ENCODE data around the gene SLC25A33.

The SLC25A33 gene

GRCh38 chr1:9611716-9612115 is 72.5 kb downstream of the SLC25A33 start:
- H3K36me3 ChIP-seq (ENCODE audit: insufficient read depth, low read length) = peaks cover 10% of the 10 kb centered on the region
- no peak overlapping the region for H3K27ac ChIP-seq
- TF ChIP-seq EZH2 (IDR thresholded peaks at IDR 0.05) (no peak), POLR2AphosphoS5 (IDR thresholded peaks at IDR 0.05; ENCODE audit: borderline replicate concordance, low read depth, low read length) (no peak), FOXP2 (optimal IDR thresholded peaks at IDR 0.05; ENCODE audit: control extremely low read depth, extremely low read length, insufficient read depth) (no peak)
- no peak overlapping the region for H3K9ac ChIP-seq (ENCODE audit: insufficient read length)
- no peak for DNase-seq (ENCODE audit: low read depth, low spot score)
- H3K9me3 ChIP-seq (ENCODE audit: low read depth, low read length) = no peaks in the 10 kb centered on the region
- H3K4me3 ChIP-seq = no peak overlapping the region

- Histone ChIP-seq H3K36me3 (ENCODE audit: insufficient read depth, low read length) (peaks cover 10% of the 10 kb centered on the region), H3K9ac (ENCODE audit: insufficient read length) (no peak overlapping the region)
Measured at GRCh38 chr1:9612162-9612845, 73.0 kb downstream of the SLC25A33 start.

GRCh38 chr1:9612871-9613624 is 73.8 kb downstream of the SLC25A33 start:
- H3K9ac ChIP-seq (ENCODE audit: insufficient read length) = no peak overlapping the region
- no peak overlapping the region for H3K27ac ChIP-seq
- TF ChIP-seq EZH2 (IDR thresholded peaks at IDR 0.05) (no peak), POLR2AphosphoS5 (IDR thresholded peaks at IDR 0.05; ENCODE audit: borderline replicate concordance, low read depth, low read length) (no peak)
- H3K9me3 ChIP-seq (ENCODE audit: low read depth, low read length) = no peaks in the 10 kb centered on the region
- peaks cover 10% of the 10 kb centered on the region for H3K36me3 ChIP-seq (ENCODE audit: insufficient read depth, low read length)
- DNase-seq (ENCODE audit: low read depth, low spot score) = no peak
- no peak overlapping the region for H3K4me3 ChIP-seq

More at GRCh38 chr1:9612162-9612845, 73.0 kb downstream of the SLC25A33 start:
- no peak overlapping the region for H3K27ac ChIP-seq
- DNase-seq (ENCODE audit: low read depth, low spot score) = no peak
- H3K9me3 ChIP-seq (ENCODE audit: low read depth, low read length) = no peaks in the 10 kb centered on the region
- H3K4me3 ChIP-seq = no peak overlapping the region
- TF ChIP-seq POLR2AphosphoS5 (IDR thresholded peaks at IDR 0.05; ENCODE audit: borderline replicate concordance, low read depth, low read length) (no peak), FOXP2 (optimal IDR thresholded peaks at IDR 0.05; ENCODE audit: control extremely low read depth, extremely low read length, insufficient read depth) (no peak), EZH2 (IDR thresholded peaks at IDR 0.05) (no peak)

- Histone ChIP-seq H3K36me3 (ENCODE audit: insufficient read depth, low read length) (peaks cover 7% of the 10 kb centered on the region), H3K9me3 (ENCODE audit: low read depth, low read length) (no peaks in the 10 kb centered on the region), H3K4me3 (no peak overlapping the region), H3K27ac (no peak overlapping the region), H3K9ac (ENCODE audit: insufficient read length) (no peak overlapping the region)
- DNase-seq (ENCODE audit: low read depth, low spot score) = no peak
- TF ChIP-seq EZH2 (IDR thresholded peaks at IDR 0.05) (no peak), FOXP2 (optimal IDR thresholded peaks at IDR 0.05; ENCODE audit: control extremely low read depth, extremely low read length, insufficient read depth) (no peak), POLR2AphosphoS5 (IDR thresholded peaks at IDR 0.05; ENCODE audit: borderline replicate concordance, low read depth, low read length) (no peak)
Measured at GRCh38 chr1:9613625-9614299, 74.5 kb downstream of the SLC25A33 start.

GRCh38 chr1:9615316-9616063 is 76.2 kb downstream of the SLC25A33 start:
- DNase-seq (ENCODE audit: low read depth, low spot score) = no peak
- no peak overlapping the region for H3K9ac ChIP-seq (ENCODE audit: insufficient read length)

GRCh38 chr1:9618909-9619679 is 79.8 kb downstream of the SLC25A33 start:
- no peak for TF ChIP-seq EZH2 (IDR thresholded peaks at IDR 0.05)
- TF ChIP-seq FOXP2 (optimal IDR thresholded peaks at IDR 0.05; ENCODE audit: control extremely low read depth, extremely low read length, insufficient read depth) = no peak
- no peak for TF ChIP-seq POLR2AphosphoS5 (IDR thresholded peaks at IDR 0.05; ENCODE audit: borderline replicate concordance, low read depth, low read length)
- DNase-seq (ENCODE audit: low read depth, low spot score) = no peak

More at GRCh38 chr1:9615316-9616063, 76.2 kb downstream of the SLC25A33 start:
- H3K27ac ChIP-seq = no peak overlapping the region
- no peak overlapping the region for H3K4me3 ChIP-seq
- no peaks in the 10 kb centered on the region for H3K9me3 ChIP-seq (ENCODE audit: low read depth, low read length)
- TF ChIP-seq POLR2AphosphoS5 (IDR thresholded peaks at IDR 0.05; ENCODE audit: borderline replicate concordance, low read depth, low read length) (peak; percentile 31; the same call in 1 of the 2 replicates), FOXP2 (optimal IDR thresholded peaks at IDR 0.05; ENCODE audit: control extremely low read depth, extremely low read length, insufficient read depth) (no peak)
- peaks cover 7% of the 10 kb centered on the region for H3K36me3 ChIP-seq (ENCODE audit: insufficient read depth, low read length)

GRCh38 chr1:9621032-9621431 is 81.8 kb downstream of the SLC25A33 start:
- no peak for DNase-seq (ENCODE audit: low read depth, low spot score)
- no peak overlapping the region for H3K9ac ChIP-seq (ENCODE audit: insufficient read length)
- no peaks in the 10 kb centered on the region for H3K9me3 ChIP-seq (ENCODE audit: low read depth, low read length)
- no peak for TF ChIP-seq FOXP2 (optimal IDR thresholded peaks at IDR 0.05; ENCODE audit: control extremely low read depth, extremely low read length, insufficient read depth)
- no peak for TF ChIP-seq EZH2 (IDR thresholded peaks at IDR 0.05)
- TF ChIP-seq POLR2AphosphoS5 (IDR thresholded peaks at IDR 0.05; ENCODE audit: borderline replicate concordance, low read depth, low read length) = no peak
- H3K36me3 ChIP-seq (ENCODE audit: insufficient read depth, low read length) = no peaks in the 10 kb centered on the region
- H3K4me3 ChIP-seq = no peak overlapping the region
- H3K27ac ChIP-seq = no peak overlapping the region

More at GRCh38 chr1:9618909-9619679, 79.8 kb downstream of the SLC25A33 start:
- H3K36me3 ChIP-seq (ENCODE audit: insufficient read depth, low read length) = no peaks in the 10 kb centered on the region
- H3K4me3 ChIP-seq = no peak overlapping the region
- no peak overlapping the region for H3K27ac ChIP-seq
- H3K9ac ChIP-seq (ENCODE audit: insufficient read length) = no peak overlapping the region
- H3K9me3 ChIP-seq (ENCODE audit: low read depth, low read length) = no peaks in the 10 kb centered on the region
